ENCODE data around the gene EXPH5. TPM values are rescaled to one million over a fixed set of nuclear protein-coding genes. Genes with fewer than 3 reads are reported as not detected.

EXPH5 gene
- total RNA-seq, 6 experiments from 2014 or later: 0.14 to 0.91 (median 0.47) TPM

GRCh38 chr11:108494182-108494581 is 99.4 kb downstream of the EXPH5 start:
- Mint-ChIP-seq H3K27ac (no peak overlapping the region), H3K4me3 (no peak overlapping the region)

GRCh38 chr11:108491936-108492335 is 101.6 kb downstream of the EXPH5 start:
- Mint-ChIP-seq H3K36me3 (ENCODE audit: low read depth) (peaks cover 17% of the 10 kb centered on the region), H3K27ac (no peak overlapping the region; the same call in 1 of the 2 replicates)
- DNase-seq: no peak

More at GRCh38 chr11:108494182-108494581, 99.4 kb downstream of the EXPH5 start:
- no peaks in the 10 kb centered on the region for H3K9me3 Mint-ChIP-seq
- H3K36me3 Mint-ChIP-seq (ENCODE audit: low read depth): peaks cover 11% of the 10 kb centered on the region; the same call in 1 of the 2 replicates
- peaks cover 2% of the 10 kb centered on the region for H3K27me3 Mint-ChIP-seq (ENCODE audit: insufficient read depth)
- peaks cover 27% of the 10 kb centered on the region for H3K4me1 Mint-ChIP-seq (ENCODE audit: low read depth)
- no peak for DNase-seq
- TF ChIP-seq CTCF (IDR thresholded peaks at IDR 0.05): no peak

GRCh38 chr11:108486828-108487227 is 106.7 kb downstream of the EXPH5 start:
- Mint-ChIP-seq H3K36me3 (ENCODE audit: low read depth) (peaks cover 20% of the 10 kb centered on the region), H3K4me3 (no peak overlapping the region), H3K9me3 (no peaks in the 10 kb centered on the region), H3K4me1 (ENCODE audit: low read depth) (peaks cover 10% of the 10 kb centered on the region), H3K27ac (no peak overlapping the region), H3K27me3 (ENCODE audit: insufficient read depth) (no peaks in the 10 kb centered on the region)
- TF ChIP-seq CTCF (IDR thresholded peaks at IDR 0.05): no peak
- no peak for DNase-seq

More at GRCh38 chr11:108491936-108492335, 101.6 kb downstream of the EXPH5 start:
- no peaks in the 10 kb centered on the region for H3K27me3 Mint-ChIP-seq (ENCODE audit: insufficient read depth)
- no peak for TF ChIP-seq CTCF (IDR thresholded peaks at IDR 0.05)
- no peaks in the 10 kb centered on the region for H3K9me3 Mint-ChIP-seq
- H3K4me1 Mint-ChIP-seq (ENCODE audit: low read depth): peaks cover 17% of the 10 kb centered on the region
- no peak overlapping the region for H3K4me3 Mint-ChIP-seq

GRCh38 chr11:108486331-108486730 is 107.2 kb downstream of the EXPH5 start:
- no peak overlapping the region for H3K4me3 Mint-ChIP-seq
- no peak for DNase-seq
- peaks cover 7% of the 10 kb centered on the region for H3K4me1 Mint-ChIP-seq (ENCODE audit: low read depth)
- no peaks in the 10 kb centered on the region for H3K27me3 Mint-ChIP-seq (ENCODE audit: insufficient read depth)
- peaks cover 20% of the 10 kb centered on the region for H3K36me3 Mint-ChIP-seq (ENCODE audit: low read depth)
- H3K9me3 Mint-ChIP-seq: no peaks in the 10 kb centered on the region
- H3K27ac Mint-ChIP-seq: no peak overlapping the region
- TF ChIP-seq CTCF (IDR thresholded peaks at IDR 0.05): no peak

- no peak overlapping the region for H3K27ac Mint-ChIP-seq
- no peak overlapping the region for H3K4me3 Mint-ChIP-seq
- TF ChIP-seq CTCF (IDR thresholded peaks at IDR 0.05): no peak
- H3K27me3 Mint-ChIP-seq (ENCODE audit: insufficient read depth): no peaks in the 10 kb centered on the region
- no peak for DNase-seq
- peaks cover 7% of the 10 kb centered on the region for H3K4me1 Mint-ChIP-seq (ENCODE audit: low read depth)
- H3K36me3 Mint-ChIP-seq (ENCODE audit: low read depth): peaks cover 14% of the 10 kb centered on the region
- no peaks in the 10 kb centered on the region for H3K9me3 Mint-ChIP-seq
Observed at GRCh38 chr11:108483163-108483562, 110.4 kb downstream of the EXPH5 start.
